HT-29 (cell line): ENCODE data around the gene RNF213. TPM values are rescaled to one million over a fixed set of nuclear protein-coding genes. Genes with fewer than 3 reads are reported as not detected.
A peak's percentile ranks its signal among the peaks of the same experiment; 100 is the strongest.

Source experiments
- DNase-seq: peaks from one replicate; pipeline ENCODE4 v3.0.0-alpha.2; 2015; ENCODE audit warnings: low spot score
- total RNA-seq: library from RNA; depleted of rRNA; stranded (reverse); fragments of >200 nt; shearing (Covaris generic); gene quantifications from 2 replicates; pipeline ENCODE4 v1.2.3, GENCODE V29; 2014

RNF213 gene
- total RNA-seq, 1 experiment from 2014 or later: 70.5 TPM

DNA sequence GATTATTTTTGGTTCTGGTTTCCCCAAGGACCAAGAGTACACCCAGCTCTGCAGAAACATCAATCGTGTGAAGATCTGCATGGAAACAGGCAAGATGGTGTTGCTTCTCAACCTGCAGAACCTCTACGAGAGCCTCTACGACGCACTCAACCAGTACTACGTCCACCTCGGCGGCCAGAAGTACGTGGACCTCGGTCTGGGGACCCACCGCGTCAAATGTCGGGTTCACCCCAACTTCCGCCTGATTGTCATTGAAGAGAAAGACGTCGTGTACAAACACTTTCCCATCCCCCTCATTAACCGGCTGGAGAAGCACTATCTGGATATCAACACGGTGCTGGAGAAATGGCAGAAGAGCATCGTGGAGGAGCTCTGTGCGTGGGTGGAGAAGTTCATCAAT, 86.9 kb downstream of the RNF213 start:
- DNase-seq: no peak

DNA sequence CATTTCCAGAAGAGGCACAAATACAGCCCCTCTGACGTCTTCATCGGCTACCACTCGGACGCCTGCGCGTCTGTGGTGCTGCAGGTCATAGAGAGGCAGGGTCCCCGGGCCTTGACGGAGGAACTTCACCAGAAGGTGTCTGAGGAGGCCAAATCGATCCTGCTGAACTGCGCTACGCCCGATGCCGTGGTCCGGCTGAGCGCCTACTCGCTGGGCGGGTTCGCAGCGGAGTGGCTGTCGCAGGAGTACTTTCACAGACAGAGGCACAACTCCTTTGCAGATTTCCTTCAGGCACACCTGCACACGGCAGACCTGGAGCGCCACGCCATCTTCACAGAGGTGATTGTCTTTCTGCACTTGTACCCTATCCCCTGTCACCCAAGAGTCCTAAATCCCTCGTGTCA, 87.3 kb downstream of the RNF213 start:
- DNase-seq: no peak

DNA sequence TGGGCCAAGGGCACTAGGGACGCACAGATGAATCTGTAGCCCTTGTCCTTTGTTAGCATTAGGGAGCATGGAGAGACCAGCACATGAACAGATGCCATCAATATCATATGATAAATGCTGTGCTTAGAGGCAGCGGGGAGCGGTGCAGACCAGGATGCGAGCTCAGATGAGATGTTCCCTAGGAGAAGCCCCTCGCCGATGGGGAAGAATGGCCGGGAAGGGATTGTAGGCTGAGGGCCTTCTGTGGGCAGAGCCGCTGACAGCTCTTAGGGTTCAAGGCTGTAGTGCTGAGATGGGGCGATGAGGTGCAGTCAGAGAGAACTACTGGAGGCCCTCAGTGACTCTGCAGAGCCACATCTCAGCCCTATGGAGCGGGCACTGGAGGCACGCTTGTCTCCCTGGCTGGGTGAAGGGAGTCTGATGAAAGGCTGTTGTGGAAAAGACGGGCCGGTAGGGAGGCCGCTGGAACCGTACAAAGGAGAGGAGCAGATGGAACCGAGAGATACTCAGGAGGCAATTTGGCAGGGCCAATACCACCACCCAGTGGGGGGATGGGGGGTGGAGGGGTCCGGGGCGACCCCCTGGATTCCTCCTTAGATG, 88.0 kb downstream of the RNF213 start:
- no peak for DNase-seq

DNA sequence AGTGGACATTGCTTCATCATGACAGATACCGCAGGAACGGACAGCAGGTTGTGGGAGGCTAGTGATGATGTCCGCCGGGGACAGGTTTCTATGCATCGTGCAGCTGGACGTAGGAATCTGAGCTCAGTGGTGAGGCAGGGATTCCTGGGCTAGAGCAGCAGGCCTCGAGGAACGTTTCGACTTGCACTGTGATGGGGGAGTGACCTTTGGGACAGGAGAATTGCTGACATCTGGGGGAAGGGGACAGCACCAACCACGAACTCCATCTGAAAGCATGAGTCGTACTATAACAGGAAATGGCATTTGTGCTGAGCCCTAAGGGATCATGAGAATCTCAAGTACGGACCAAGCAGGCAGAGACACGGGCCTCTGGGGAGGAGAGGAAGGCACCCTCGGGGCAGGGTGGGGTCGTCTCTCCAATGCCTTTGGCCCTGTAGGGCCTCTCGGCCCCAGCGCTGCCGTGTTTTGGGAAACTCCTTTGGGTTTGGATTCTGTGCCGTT, 88.5 kb downstream of the RNF213 start:
- no peak for DNase-seq

DNA sequence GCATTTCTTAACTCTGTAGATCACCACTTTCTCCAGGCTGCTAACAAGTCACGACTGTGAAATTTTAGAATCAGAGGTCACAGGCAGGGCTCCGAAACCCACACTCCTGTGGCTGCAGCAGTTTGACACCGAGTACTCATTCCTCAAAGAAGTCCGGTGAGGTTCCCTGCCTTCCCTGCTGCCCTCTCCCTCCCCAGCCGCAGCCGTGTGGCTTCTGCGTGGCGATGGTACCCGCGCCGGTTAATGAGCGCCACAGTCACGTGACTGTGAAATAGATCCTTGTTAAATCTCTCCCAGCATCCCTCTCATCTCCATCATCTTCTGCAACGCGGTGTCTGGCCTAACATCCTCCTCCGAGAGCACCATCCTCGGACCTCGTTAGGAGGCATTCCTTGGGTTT, 89.1 kb downstream of the RNF213 start:
- no peak for DNase-seq

DNA sequence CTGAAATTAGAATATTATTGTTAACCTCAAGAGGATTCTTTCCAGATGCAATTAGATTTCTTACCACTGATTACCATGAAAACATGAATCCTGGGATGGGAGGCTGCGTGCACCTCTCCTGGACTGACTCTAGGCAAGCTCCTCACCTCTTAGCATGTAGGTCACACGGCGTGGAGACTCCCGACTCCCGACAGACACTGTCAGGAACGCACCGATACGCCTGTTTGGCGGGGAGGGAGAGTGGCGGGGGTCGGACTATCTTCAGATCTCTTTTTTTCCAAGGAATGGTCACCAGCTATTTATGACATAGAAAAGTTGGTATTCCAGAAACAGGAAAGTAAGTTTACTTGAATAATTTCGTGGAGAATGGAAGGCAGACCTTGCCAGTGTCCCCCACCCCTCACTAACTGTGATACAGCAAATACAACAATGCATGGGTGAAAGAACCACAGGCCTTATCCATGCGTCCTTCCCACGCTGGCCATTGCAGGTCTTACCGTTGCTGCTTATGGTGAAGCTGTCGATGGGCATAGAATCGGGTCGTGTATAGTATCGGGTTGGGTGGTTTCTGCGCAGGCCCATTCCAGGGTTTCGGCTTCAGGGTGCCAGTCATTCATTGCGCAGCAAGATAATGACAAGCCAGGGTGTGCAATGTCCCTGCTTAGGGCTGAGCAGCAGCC, 91.7 kb downstream of the RNF213 start:
- no peak for DNase-seq

DNA sequence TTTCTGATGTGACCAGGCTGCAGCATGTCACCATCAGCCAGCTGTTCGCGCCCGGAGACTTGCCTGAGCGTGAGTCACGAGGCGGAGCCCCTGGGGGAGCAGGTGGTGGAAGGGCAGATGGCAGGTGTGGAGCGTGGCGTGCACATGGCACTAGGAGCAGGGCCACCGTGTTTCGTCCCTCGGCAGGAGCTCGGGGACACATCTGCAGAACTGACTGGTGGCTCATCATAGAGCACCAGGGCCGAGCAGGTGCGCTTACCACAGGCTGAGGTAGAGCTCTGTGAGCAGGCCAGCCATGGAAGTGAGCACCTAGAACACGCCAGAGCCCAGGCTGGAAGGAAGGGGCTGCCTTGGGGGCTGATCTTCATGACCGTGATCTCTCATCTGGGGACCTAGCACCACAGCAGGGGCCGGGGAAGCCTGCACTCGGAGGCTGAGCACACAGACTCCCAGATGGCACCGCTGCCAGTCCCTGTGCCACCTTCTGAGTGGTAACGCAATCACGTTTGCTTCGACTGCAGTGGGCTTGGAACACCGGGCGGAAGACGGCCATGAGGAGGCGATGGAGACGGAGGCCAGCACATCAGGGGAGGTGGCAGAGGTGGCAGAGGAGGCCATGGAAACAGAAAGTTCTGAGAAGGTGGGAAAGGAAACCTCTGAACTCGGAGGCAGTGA, 92.5 kb downstream of the RNF213 start:
- DNase-seq: no peak

DNA sequence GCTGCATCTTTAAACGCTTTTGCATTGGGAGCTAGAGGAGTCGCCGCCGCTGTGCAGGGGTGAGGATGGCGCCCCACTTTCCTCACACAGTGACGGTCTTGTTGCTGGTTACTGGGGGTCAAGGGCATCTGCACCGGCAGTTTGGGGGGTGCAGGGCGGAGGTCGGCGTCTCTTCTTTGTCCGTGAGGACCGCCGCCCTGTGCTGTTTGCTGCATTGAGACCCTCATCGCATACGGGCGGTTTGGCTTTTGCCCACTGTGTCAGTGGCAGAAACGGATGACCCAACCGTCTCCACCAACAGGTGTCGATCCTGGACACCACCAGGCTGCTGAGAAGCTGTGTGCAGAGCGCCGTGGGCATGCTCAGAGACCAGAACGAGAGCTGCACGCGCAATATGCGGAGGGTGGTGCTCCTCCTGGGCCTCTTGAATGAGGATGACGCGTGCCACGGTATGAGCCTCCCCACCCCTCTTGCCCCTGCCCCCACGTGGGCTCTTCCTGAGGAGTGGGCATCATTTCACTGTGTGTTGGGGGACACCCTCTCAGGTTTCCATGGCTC, 93.1 kb downstream of the RNF213 start:
- DNase-seq: no peak

DNA sequence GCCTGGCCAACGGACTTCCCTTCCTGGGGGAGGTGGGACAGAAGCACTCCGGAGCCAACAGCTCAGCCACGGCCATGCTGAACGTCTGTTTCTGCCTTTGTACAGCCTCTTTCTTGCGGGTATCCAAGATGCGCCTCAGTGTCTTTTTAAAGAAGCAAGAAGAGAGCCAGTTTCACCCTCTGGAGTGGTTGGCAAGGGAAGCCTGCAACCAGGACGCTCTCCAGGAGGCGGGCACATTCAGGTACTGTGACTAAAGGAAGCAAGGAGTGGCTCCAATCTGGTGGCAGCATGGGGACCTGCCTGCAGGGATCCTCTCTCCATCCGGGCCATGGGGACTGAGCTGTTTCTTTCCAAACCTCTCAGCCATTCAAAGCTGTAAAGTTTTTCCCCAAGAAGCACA, 93.7 kb downstream of the RNF213 start:
- DNase-seq: no peak

DNA sequence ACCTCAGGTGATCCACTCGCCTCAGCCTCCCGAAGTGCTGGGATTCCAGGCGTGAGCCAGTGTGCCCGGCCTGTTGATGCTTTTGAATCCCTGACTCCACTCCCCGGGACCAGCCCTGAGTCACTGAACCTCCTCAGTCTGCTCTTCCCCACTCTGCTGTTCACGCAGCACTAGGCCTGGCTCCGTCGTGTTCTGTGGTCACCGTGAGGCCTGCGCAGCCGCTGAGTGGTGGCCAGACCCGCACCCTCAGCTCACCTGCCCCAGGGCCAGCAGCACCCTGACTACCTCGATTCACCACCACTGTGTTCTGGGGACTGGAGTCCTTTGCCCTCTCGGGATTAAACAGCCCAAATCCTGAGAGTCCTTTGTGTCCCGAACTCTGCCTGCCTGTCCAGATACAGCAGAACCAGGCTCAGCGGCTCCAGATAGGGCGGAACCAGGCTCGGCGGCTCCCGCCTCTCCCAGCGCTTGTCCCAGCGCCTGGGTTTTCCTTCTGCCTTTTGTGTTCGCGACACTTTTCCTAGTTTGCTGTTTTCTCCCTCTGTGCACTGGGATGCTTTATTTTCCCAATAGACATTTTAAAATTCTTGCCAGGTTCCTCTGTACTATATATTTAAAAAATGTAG, 95.7 kb downstream of the RNF213 start:
- DNase-seq: no peak

DNA sequence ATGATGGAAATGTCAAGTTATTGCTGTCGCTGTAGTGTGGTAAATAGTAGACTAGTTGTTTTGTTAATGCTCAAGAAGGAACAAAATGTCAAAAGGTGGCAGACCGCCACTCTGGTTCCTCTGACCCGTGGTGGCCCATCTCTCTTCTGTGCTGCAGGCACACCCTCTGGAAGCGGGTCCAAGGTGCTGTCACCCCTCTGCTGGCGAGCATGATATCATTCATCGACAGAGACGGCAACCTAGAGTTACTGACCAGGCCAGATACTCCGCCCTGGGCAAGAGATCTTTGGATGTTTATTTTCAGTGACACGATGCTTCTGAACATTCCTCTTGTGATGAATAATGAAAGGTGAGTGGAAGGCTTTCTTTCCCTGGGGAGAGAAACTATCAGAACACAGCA, 97.5 kb downstream of the RNF213 start:
- DNase-seq: no peak

DNA sequence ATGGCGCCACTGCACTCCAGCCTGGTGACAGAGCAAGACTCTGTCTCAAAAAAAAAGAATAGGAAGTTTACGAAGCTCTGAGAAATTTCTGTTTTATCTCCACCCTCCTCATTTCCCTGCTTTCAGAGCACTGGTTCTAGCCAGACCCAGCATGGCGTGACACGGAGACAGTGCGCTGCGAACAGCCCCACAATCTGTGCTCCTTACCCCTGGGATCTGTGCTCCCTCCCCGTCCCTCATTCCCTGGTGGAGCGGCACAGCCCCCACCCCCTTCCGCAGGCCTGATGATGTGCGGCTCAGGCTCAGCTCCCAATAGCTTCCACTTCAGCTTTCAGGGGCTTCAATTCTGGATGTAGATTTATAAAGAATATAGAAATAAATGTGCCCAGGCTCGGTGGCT, 98.2 kb downstream of the RNF213 start:
- no peak for DNase-seq

DNA sequence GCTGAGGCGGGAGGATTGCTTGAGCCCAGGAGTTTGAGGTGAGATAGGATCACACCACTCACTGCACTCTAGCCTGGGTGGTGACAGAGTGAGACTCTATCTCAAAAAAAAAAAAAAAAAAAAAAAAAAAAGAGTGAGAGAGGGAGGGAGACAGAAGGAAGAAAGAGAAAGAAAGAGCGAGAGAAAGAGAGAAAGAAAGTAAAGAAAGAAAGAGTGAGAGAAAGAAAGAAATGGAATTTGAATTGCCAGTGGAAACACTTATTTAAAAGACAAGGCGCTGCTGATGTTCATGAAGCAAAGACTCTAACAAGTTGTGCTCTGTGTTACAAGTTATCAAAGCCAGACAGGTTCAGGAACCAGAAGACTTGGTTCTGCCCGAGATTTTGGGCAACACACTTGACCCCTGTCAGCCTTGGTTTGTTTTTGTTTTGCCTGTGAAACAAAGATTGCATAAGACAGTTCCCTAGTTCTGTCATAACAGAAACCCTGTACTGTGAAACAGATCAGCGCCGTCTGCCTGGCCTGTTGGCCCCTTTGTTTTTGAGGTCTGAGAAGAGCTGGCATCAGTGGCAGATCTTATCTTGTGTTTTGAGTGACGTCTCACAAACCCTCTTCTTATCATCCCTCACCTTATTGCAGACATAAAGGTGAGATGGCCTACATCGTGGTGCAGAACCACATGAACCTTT, 98.9 kb downstream of the RNF213 start:
- DNase-seq: no peak

DNA sequence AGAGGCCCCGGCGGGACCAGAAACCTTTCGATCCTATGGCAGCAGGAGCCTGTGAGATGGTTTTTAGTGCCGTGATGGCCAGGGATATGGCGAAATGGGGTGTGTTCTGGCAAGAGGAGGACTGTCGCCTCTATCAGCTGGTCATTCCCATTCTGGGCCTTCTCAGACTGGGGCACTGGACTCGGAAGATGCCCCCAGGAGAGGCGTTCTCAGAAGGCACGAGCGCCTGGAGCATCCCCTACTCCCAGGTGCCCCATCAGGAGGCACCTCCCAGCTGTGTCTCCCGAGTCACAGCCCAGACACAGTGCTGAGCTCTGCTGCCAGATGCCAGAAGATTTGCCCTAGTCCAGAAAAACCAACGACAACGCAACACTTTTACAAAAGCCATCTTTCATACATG, 99.7 kb downstream of the RNF213 start:
- no peak for DNase-seq

DNA sequence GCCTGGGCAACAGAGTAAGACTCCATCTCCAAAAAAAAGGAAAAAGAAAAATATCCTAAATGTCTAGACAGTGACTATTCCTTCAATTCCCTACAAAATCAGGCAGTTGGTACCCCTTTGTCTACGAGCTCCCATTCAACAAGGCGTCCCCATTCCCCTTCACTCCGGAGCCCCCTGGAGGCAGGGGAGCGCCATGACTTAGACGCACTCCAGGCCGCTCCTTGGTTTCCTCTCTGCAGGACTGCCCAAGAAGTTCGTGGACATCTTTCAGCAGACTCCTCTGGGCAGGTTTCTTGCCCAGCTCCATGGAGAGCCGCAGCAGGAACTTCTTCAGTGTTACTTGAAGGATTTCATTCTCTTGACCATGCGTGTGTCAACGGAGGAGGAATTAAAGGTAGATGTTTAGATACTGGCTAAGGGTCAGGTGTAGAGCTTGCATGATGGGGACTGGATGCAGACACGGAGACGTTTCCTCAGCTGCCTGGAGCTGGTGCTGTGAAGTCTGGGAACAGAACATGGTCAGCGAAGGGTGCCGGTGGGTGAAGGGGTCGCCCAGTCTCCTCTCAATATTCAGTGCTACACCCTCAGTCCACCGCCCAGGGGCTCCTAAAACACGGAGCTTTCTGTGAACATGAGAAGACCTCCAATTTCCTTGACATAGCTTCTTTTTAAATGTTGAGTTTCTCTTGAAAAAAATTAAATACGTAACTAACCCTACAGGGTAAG, 101.0 kb downstream of the RNF213 start:
- no peak for DNase-seq

DNA sequence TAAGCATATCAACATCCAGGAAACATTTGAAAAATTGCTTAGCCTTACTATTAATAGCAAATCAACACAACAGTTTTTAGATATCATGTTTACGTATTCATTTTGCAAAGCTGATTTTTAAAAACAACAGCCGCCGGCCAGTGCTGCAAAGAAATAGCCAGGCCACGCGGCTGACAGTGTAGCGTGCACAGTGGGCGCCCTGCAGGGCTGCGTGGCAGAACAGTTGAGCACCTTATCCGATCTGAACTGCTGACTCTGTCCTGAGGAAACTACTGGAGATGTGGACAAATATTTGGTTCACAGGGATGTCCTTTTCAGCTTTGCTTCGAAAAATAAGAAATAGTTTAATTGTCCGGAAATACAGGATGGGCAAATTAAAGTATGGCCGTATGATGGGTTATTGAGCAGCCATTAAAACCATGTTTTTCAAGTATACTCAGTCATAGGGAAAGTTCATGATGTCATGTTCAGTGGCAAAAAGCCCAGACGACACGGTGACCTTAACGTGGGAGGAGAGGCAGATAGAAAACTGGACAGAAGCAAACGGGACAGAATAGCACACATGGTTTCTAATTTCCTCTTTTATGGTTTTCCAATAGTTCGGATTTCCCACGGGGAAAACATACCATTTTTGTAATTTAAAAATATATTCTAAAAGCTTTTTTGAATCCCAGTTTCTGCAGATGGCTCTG, 101.9 kb downstream of the RNF213 start:
- no peak for DNase-seq

DNA sequence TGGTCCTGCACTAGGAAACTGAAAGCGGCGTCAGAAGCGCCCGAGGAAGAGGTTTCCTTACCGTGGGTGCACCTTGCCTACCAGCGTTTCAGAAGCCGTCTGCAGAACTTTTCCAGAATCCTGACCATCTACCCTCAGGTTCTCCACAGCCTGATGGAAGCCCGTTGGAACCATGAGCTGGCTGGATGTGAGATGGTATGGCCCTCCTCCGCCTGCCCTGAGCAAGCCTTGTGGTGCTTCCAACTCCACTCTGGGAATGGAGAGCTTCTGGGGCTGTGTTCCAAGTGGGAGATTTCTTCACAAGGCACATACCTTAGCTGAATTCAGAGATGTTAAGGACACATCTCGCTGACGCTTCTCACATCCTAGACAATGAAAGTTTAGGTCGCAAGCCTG, 102.5 kb downstream of the RNF213 start:
- DNase-seq: no peak

DNA sequence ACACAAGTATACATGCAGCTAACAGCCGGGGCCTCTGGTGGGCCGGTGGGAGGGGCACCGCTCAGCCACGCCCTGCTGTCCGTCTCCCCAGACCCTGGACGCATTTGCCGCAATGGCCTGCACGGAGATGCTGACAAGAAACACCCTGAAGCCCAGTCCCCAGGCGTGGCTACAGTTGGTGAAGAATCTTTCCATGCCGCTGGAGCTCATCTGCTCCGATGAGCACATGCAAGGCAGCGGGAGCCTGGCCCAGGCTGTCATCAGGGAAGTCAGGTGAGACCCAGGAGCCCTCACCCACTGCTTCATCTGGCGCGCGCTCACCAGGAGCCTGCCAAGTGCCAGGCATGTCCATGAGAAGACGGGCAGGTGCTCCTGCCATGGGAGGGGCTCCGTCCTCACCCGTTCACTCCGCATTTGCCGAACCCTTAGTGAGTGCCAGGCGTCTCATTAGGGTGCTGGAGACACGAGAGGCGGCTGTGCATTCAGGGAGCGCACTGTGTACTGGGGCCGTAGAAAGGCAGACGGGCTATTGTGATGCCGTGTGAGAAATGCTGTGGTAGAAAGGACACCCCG, 103.0 kb downstream of the RNF213 start:
- DNase-seq: no peak

DNA sequence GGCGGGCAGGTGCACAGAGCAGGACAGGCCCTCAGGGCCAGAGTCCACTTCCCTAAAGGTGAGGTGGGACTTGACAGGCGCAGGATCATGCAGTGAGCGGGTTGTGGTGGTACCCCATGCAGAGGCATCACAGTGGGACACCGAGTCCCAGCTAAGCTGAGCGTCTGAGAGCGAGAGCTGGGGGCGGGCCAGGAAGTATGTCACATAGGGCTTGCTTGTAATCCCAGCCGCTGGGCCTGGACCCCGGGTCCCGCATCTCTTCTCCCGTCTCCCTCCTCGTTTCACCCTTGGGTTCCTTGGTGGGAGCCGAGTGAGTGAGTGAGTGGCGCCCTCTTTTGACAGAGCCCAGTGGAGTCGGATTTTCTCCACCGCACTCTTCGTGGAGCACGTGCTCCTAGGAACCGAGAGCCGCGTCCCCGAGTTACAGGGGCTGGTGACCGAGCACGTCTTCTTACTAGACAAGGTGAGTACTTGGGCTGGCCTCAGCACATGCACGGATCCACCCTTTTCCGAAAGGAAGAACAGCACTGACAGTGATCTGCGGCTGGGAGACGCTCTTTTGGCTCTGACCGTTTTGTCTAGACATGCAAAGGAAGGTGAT, 103.5 kb downstream of the RNF213 start:
- peak; percentile 5 for DNase-seq
